ENCODE measurements around the gene ITPRID1.

The ITPRID1 gene

DNA sequence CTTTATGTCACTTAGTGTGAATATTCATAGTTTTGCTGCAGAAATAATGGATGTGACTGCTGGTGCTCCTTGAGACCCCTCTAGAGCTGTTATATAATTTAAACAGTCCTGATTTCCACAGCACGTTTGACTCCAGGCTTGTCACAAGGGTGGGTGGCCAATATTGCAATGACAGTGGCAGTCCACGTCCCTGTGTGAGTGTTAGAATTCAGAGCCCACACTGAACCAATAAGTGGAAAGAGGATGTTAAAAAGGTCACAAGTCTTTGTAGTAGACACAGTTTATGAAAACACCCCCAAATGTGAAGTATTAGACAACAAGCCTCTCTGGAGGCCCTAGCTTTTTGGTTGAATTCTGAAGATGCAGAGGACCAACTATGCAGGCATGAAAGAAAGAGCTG is 175.1 kb downstream of the ITPRID1 start:
- Histone ChIP-seq H3K4me3 (ENCODE audit: insufficient read depth, low read length, poor library complexity, severe bottlenecking) (no peak overlapping the region), H2AFZ (ENCODE audit: low read depth, low read length, severe bottlenecking) (no peak overlapping the region), H3K27me3 (ENCODE audit: low read length) (no peaks in the 10 kb centered on the region), H3K4me2 (ENCODE audit: low read depth, low read length, poor library complexity, severe bottlenecking) (peak overlapping the region; percentile 36), H3K9me2 (replicated peaks; ENCODE audit: insufficient read depth, low read length) (no peaks in the 10 kb centered on the region), H4K20me1 (ENCODE audit: low read depth, low read length) (no peaks in the 10 kb centered on the region), H3K36me3 (ENCODE audit: low read length) (no peaks in the 10 kb centered on the region), H3K79me2 (ENCODE audit: insufficient read depth, low read length) (no peaks in the 10 kb centered on the region), H3K9ac (ENCODE audit: low read length) (no peak overlapping the region), H3K27ac (ENCODE audit: low read depth, low read length) (peak overlapping the region; percentile 18), H3F3A (ENCODE audit: insufficient read depth) (no peaks in the 10 kb centered on the region), H3K9me3 (ENCODE audit: insufficient read depth, low read length) (no peaks in the 10 kb centered on the region)
- TF ChIP-seq, protein P1, sequence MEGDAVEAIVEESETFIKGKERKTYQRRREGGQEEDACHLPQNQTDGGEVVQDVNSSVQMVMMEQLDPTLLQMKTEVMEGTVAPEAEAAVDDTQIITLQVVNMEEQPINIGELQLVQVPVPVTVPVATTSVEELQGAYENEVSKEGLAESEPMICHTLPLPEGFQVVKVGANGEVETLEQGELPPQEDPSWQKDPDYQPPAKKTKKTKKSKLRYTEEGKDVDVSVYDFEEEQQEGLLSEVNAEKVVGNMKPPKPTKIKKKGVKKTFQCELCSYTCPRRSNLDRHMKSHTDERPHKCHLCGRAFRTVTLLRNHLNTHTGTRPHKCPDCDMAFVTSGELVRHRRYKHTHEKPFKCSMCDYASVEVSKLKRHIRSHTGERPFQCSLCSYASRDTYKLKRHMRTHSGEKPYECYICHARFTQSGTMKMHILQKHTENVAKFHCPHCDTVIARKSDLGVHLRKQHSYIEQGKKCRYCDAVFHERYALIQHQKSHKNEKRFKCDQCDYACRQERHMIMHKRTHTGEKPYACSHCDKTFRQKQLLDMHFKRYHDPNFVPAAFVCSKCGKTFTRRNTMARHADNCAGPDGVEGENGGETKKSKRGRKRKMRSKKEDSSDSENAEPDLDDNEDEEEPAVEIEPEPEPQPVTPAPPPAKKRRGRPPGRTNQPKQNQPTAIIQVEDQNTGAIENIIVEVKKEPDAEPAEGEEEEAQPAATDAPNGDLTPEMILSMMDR (IDR thresholded peaks at IDR 0.05; ENCODE audit: insufficient read depth, low read length, poor library complexity, severe bottlenecking), result no peak
- no peak for TF ChIP-seq EZH2phosphoT487 (conservative IDR thresholded peaks at IDR 0.05; ENCODE audit: low read length)

DNA sequence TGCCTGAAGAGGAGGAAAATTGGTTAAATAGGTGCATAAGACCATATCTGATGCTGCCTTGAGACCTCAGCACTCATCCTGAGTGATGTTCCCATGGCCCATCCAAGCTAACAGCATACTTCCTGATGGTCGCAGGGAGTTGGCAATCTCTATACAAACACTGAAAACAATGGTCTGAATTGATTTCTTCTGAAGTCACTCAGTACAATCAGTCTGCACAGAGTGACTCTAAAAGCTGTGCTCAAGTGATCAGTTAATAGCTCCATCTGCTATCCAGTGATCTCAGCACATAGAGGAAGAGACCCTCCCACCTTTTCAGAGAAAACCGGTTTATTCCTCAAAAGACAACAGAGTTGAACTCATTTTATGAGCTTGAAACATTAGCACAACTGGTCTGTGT is 177.0 kb downstream of the ITPRID1 start:
- no peaks in the 10 kb centered on the region for H3K79me2 ChIP-seq (ENCODE audit: insufficient read depth, low read length)
- no peak overlapping the region for H2AFZ ChIP-seq (ENCODE audit: low read depth, low read length, severe bottlenecking)
- no peaks in the 10 kb centered on the region for H3K9me3 ChIP-seq (ENCODE audit: insufficient read depth, low read length)
- H4K20me1 ChIP-seq (ENCODE audit: low read depth, low read length), result no peaks in the 10 kb centered on the region
- no peak overlapping the region for H3K27ac ChIP-seq (ENCODE audit: low read depth, low read length)
- H3K4me2 ChIP-seq (ENCODE audit: low read depth, low read length, poor library complexity, severe bottlenecking), result no peak overlapping the region
- no peak for TF ChIP-seq EZH2phosphoT487 (conservative IDR thresholded peaks at IDR 0.05; ENCODE audit: low read length)
- TF ChIP-seq, protein P1 (IDR thresholded peaks at IDR 0.05; ENCODE audit: insufficient read depth, low read length, poor library complexity, severe bottlenecking), result no peak
- no peak overlapping the region for H3K9ac ChIP-seq (ENCODE audit: low read length)
- no peaks in the 10 kb centered on the region for H3K27me3 ChIP-seq (ENCODE audit: low read length)
- no peaks in the 10 kb centered on the region for H3K9me2 ChIP-seq (replicated peaks; ENCODE audit: insufficient read depth, low read length)
- H3K36me3 ChIP-seq (ENCODE audit: low read length), result no peaks in the 10 kb centered on the region
- no peak overlapping the region for H3K4me3 ChIP-seq (ENCODE audit: insufficient read depth, low read length, poor library complexity, severe bottlenecking)
- H3F3A ChIP-seq (ENCODE audit: insufficient read depth), result no peaks in the 10 kb centered on the region

DNA sequence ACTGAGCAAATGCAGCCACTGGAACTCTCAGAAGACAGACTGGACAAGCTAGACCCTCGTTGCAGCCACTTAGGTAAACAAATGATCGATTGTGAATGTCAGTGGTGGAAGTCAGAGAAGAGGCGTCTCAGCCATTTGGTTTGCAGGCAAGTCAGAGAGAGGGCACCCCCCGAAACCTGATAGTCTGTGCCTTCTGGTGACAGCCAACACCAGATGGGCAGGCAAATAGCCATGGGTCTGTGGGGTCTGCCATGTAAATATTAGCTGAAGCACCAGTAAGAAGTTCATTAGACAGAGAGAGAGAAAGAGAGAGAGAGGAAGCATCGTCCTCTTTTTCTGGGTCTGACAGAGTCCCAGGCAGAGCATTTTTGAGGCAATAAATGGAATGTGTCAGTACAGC is 178.6 kb downstream of the ITPRID1 start:
- Histone ChIP-seq H3F3A (ENCODE audit: insufficient read depth) (no peaks in the 10 kb centered on the region), H2AFZ (ENCODE audit: low read depth, low read length, severe bottlenecking) (no peak overlapping the region), H3K27me3 (ENCODE audit: low read length) (no peaks in the 10 kb centered on the region), H3K9me2 (replicated peaks; ENCODE audit: insufficient read depth, low read length) (no peaks in the 10 kb centered on the region), H3K79me2 (ENCODE audit: insufficient read depth, low read length) (no peaks in the 10 kb centered on the region), H4K20me1 (ENCODE audit: low read depth, low read length) (no peaks in the 10 kb centered on the region), H3K9me3 (ENCODE audit: insufficient read depth, low read length) (no peaks in the 10 kb centered on the region), H3K9ac (ENCODE audit: low read length) (no peak overlapping the region), H3K4me2 (ENCODE audit: low read depth, low read length, poor library complexity, severe bottlenecking) (no peak overlapping the region), H3K36me3 (ENCODE audit: low read length) (no peaks in the 10 kb centered on the region), H3K27ac (ENCODE audit: low read depth, low read length) (no peak overlapping the region), H3K4me3 (ENCODE audit: insufficient read depth, low read length, poor library complexity, severe bottlenecking) (no peak overlapping the region)
- TF ChIP-seq, protein P1 (IDR thresholded peaks at IDR 0.05; ENCODE audit: insufficient read depth, low read length, poor library complexity, severe bottlenecking), result no peak
- no peak for TF ChIP-seq EZH2phosphoT487 (conservative IDR thresholded peaks at IDR 0.05; ENCODE audit: low read length)
